HL-60/S4 (cell line): ENCODE data around the gene HDAC2.

Experiments used
- in situ Hi-C: fragments of 300-500 bp; cut with MboI; formaldehyde crosslinking; loops from 2 replicates; pipeline ENCODE4 v1.14.3; 2022; ENCODE audit warnings: low sequenced_read_pairs

HDAC2 gene

GRCh38 chr6:113920663-113921267 lies 50.2 kb downstream of the HDAC2 start:
- in situ Hi-C loops: loop anchor here (25.0 kb wide), 1 partner anchor 1158 kb away; no protein-coding TSS in a partner anchor

- in situ Hi-C loops: loop anchor here (25.0 kb wide), 1 partner anchor 1148 kb away; no protein-coding TSS in a partner anchor
These were observed 60.7 kb downstream of the HDAC2 start for GRCh38 chr6:113910285-113910684.

GRCh38 chr6:113909224-113909856 lies 61.6 kb downstream of the HDAC2 start:
- in situ Hi-C loops: loop anchor here (25.0 kb wide), 1 partner anchor 1147 kb away; no protein-coding TSS in a partner anchor

GRCh38 chr6:113908801-113909200 lies 62.1 kb downstream of the HDAC2 start:
- in situ Hi-C loops: loop anchor here (25.0 kb wide), 1 partner anchor 1146 kb away; no protein-coding TSS in a partner anchor

- in situ Hi-C loops: loop anchor here (25.0 kb wide), 1 partner anchor 1145 kb away; no protein-coding TSS in a partner anchor
These were observed 63.7 kb downstream of the HDAC2 start for GRCh38 chr6:113907102-113907815.

- in situ Hi-C loops: loop anchor here (25.0 kb wide), 1 partner anchor 1141 kb away; no protein-coding TSS in a partner anchor
These were observed 67.2 kb downstream of the HDAC2 start for GRCh38 chr6:113903666-113904330.

- in situ Hi-C loops: loop anchor here (25.0 kb wide), 1 partner anchor 1139 kb away; no protein-coding TSS in a partner anchor
These were observed 69.5 kb downstream of the HDAC2 start for GRCh38 chr6:113901482-113901881.

GRCh38 chr6:113894712-113895674 lies 76.0 kb downstream of the HDAC2 start:
- in situ Hi-C loops: loop anchor here (25.0 kb wide), 1 partner anchor 583 kb away; no protein-coding TSS in a partner anchor

GRCh38 chr6:113893866-113894265 lies 77.1 kb downstream of the HDAC2 start:
- in situ Hi-C loops: loop anchor here (25.0 kb wide), 1 partner anchor 582 kb away; no protein-coding TSS in a partner anchor

GRCh38 chr6:113893451-113893850 lies 77.5 kb downstream of the HDAC2 start:
- in situ Hi-C loops: loop anchor here (25.0 kb wide), 1 partner anchor 581 kb away; no protein-coding TSS in a partner anchor

- in situ Hi-C loops: loop anchor here (25.0 kb wide), 1 partner anchor 577 kb away; no protein-coding TSS in a partner anchor
These were observed 81.9 kb downstream of the HDAC2 start for GRCh38 chr6:113888956-113889630.

GRCh38 chr6:113888493-113888892 lies 82.5 kb downstream of the HDAC2 start:
- in situ Hi-C loops: loop anchor here (25.0 kb wide), 1 partner anchor 576 kb away; no protein-coding TSS in a partner anchor

GRCh38 chr6:113886512-113886911 lies 84.4 kb downstream of the HDAC2 start:
- in situ Hi-C loops: loop anchor here (25.0 kb wide), 1 partner anchor 574 kb away; no protein-coding TSS in a partner anchor

GRCh38 chr6:113884011-113884410 lies 86.9 kb downstream of the HDAC2 start:
- in situ Hi-C loops: loop anchor here (25.0 kb wide), 1 partner anchor 572 kb away; no protein-coding TSS in a partner anchor
